HG03039 (cell line): ENCODE results near the gene PTPRN2.
"Not testable (repeated sequence)": the region's sequence is repeated elsewhere in the genome, so short reads cannot be mapped to it uniquely, and the experiment has no call there.

Source experiments
- ATAC-seq: cut with Tn5 transposase; IDR thresholded peaks from one replicate; pipeline ENCODE4 v1.9.1; 2021; ENCODE audit warnings: mild to moderate bottlenecking, moderate library complexity; ENCODE audit not compliant: unreplicated experiment

PTPRN2 gene

DNA sequence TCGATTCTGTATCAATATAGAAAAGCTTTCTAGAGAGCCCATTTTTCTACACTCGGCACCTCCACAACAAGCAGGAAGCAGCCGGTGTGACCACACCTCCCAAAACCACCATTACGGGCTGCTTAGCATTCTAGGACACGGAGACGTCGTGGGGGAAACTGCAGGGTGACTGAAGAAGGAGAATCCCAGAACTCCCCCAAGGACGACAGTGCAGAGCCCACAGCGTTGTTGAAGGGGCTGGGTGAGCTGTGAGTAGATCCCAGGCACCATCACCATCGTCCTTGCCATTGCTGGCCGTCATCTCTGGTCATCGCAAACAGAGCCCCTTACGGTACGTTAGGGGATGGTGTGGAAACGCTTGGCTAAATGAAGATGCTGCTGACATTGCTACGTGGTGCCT, 351.8 kb downstream of the PTPRN2 start:
- no peak for ATAC-seq

DNA sequence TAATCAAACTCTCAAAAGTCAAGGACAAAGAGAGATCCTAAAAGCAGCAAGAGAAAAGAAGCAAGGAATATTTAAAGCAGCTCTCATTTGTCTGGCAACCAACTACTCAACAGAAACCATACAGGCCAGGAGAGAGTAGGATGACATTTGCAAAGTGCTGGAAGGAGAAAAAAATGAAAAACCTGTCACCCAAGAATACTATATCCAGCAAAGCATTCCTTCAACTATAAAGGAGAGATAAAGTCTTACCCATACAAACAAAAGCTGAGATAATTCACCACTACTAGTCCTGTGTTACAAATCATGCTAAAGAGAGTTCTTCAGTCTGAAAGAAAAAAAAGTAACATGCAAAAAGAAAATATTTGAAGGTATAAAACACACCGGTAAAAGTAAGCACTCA, 357.7 kb downstream of the PTPRN2 start:
- no peak for ATAC-seq

DNA sequence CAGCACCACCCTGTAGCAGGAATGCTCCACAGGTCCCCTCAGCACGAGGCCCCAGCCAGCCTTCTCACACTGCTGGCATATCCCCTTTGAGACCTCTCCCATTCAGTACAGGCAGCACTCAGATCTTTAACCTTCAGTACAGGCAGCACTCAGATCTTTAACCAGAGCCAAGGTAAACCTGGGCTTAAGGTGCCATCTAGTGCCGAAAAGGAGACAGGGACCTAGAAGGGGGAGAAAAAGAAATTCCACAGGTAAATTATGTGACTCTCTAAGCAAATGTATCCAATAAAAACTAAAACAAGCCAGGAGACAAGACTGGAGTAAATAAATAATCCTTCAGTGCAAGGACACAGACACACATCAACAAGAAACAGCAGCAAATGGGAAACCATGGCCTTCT, 358.6 kb downstream of the PTPRN2 start:
- ATAC-seq: no peak

DNA sequence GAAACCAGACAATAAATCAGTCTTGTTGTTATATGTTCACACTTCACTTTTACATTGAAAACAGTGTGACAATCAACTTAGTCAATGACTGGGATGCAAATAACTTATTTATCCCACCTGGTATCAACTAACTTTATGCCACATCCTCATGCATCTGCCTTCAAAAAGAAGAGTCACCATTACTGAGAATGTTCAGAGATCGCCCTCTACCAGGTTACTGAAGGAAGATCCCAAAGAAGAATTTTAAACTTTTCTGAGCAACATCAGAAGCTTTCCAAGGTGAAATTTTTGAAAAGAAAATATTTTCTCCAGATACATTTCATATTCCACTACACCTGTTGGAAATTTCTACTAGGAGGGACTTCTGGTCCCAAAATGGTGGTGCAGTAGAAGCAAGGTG, 359.5 kb downstream of the PTPRN2 start:
- no peak for ATAC-seq

DNA sequence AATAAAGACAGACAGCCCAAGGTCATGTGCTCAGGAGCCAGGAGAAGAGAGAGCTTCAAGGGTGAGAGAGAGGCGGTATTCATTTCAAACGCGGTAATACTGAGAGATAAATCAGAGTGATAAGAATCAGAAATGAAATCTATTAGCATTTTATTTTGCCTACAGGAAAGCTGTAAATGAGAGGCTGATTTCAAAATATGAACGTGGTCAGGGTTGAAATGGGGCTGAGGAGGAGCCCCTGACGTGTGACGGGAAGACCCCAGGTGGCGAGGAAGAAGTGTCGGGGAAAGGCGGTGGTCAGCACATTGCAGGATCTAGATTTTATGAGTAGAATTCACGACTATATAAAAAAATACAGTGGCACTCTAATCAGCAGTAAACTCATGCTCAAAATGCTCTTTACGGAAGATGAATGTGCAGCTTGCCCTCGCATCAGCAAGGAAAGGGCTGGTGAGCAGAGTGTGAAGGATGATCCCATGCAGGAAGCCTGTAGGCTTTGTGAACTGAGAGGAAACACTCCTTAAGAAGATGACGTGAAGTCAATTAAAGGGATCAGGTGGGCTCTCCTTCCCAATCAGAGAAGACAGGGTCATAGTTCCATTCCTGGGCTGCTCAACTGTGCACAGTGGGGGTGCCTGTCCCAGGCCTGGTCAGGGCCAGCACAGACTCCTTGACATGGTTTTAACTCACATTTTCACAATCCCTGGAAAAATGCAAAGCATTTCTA, 360.2 kb downstream of the PTPRN2 start:
- no peak for ATAC-seq

DNA sequence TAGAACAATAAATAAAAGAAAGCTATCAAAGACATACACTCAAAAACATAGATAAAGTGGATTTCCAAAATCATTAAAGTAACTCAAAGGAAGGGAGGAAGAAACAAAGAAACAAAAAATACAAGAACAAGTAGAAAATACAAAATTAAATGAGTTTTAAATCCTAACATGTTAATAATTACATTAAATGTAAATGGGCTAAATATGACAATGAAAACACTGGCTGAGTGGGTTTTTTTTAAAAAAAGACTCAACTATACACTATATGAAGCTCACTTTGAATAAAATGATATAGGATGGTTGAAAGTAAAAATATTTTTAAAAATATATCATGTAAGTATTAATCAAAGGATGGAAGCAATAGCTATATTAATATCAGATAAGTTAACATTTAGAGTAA, 371.4 kb downstream of the PTPRN2 start:
- ATAC-seq: no peak

DNA sequence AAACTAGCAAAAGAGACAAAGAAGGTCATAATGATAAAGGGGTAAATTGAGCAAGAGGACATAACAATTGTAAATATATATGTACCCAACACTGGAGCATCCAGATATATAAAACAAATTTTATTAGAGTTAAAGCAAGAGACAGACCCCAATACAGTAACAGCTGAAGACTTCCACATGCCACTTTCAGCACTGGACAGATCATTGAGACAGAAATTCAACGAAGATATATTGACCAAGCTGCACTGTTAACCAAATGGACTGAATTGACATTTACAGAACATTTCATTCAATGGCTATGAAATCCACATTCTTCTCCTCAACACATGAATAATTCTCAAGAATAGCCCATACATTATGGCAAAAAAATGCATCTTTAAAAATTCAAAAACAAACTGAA, 378.2 kb downstream of the PTPRN2 start:
- ATAC-seq: no peak

DNA sequence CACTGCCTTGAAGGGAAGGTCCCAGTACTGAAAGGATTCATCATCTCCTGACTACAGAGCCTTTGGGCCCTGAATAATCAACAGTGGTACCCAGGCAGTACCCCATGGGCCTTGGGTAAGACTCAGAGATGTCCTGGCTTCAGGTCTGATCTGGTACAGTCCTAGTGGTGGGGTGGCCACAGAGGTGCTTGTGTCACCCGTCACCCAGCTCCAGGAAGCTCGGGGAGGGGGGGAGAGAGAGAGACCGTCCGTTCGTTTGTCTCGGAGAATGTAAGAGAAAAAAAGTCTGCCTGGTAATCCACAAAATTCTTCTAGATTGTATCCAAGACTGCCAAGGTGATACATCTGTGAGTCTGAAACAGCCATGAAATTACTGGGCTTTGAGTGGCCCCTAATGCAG, 381.3 kb downstream of the PTPRN2 start:
- no peak for ATAC-seq

DNA sequence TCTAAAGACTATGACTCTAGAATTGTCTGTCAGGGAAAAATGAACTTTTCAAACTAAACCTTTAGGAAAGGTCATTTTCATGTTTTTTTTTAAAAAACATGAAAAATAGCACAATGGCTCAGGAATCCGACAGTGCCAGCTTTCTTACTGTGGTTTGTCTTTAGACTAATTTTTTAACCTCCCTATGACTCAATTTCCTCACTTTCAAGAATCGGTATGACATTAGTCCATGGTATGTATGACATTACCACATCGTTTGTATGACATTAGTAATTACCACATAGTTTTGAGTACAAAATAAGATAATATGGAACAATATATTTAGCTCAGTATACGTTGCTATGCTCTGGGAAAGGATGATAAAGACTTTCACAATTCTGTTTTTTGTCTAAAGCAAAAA, 383.2 kb downstream of the PTPRN2 start:
- no peak for ATAC-seq

DNA sequence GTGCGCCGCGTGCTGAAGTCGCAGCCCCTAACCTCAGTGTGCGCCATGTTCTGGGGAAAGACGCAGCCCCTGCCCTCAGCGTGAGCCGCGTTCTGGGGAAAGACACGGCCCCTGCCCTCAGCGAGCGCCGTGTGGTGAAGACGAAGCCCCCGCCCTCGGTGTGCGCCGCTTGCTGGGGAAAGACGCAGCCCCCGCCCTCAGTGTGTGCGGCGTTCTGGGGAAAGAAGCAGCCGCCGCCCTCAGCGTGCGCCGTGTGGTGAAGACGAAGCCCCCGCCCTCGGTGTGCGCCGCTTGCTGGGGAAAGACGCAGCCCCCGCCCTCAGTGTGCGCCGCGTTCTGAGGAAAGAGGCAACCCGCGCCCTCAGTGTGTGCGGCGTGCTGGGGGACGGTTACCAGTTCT, 383.7 kb downstream of the PTPRN2 start:
- ATAC-seq: not testable (repeated sequence)

DNA sequence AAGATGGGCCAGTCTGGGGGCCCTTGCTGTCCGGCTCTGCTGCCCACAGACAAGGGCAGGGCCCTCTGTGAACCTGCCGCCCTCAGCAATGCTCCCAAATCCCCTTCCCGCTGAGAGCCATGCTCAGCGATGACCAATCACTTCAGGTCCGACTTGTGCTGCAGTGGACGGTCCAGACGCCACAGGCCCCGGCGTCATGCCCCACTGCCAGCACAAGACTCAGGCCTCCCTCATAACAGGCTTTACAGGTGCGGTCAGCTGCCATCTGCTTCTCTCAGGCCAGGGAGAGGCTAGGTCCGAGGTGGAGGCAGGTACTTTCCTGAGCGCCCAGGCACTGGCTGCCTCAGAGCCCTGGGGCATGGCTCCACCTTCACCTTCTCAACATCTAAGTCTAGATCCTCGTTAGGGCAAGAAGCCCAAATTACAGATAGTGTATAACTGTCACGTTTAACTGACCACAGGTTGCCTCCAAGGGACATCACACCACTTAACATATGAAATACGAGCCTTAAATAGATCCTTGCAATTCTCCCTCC, 393.2 kb downstream of the PTPRN2 start:
- ATAC-seq: no peak

DNA sequence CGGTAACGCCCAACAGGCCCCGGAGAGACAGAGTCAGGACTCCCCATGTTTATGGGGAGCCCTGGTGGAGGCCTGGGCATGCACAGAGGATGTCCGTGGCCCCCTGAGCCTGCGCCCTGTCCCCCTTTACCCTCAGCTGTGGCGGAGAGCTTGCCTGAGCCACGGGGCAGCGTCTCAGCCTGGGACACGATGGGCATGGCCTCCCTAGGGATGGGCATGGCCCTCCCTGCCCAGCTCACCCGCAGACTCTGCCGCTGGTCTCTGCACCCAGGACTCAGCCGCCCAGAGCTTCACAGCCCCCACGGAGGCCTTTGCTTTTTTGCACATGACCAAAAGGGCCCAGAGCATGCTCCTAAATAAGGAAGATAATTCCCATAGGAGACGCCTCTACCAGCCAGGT, 394.2 kb downstream of the PTPRN2 start:
- ATAC-seq: no peak

DNA sequence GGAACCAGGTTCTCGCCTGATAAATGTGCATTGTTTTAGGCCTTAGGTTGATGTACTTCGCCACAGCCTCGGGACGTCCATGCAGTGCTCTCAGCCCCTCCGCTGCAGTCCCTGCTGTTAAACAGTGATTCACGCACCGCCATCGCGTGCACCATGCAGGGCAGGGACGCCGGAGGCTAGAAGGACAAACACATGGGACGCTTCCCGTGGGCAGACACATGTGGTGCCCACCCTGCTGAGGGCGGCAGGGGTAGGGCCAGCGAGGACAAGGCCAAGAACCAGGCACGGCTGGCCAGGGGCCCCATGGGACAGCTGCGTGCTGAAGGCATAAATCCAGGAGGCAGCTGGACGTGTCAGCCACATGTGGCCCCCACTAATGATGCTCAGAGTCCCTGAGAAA, 394.7 kb downstream of the PTPRN2 start:
- no peak for ATAC-seq

DNA sequence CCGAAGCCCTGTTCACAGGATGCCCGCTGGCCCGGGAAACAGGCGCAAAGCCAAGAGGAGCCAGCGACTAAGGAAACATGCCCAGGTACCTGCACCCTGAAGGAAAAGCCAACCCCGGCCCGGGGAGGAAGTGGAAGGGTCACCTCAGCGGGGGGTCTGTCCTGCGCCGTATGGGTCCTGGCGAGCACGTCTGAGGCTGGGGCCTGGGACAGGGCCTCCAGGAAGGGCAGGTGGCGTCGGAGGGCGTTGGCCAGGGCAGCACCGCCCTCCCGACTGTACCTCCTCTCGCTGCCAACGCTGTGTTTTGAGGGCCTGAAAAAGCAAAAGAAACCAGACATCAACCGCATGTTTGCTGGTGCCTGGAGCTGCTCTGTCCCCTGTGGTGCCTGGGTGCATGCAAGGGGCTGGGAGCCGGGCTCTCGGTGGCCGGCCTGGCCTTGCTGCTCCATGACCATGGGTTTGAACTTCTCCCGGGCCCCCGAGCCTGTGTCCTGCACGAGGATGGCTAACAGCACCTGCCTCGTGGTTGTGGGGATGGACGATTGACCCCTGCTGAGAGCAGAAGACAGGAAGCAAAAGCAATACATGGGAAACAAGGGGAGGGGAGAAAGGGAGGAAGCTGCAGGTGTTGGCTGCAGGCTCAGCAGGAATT, 395.3 kb downstream of the PTPRN2 start:
- no peak for ATAC-seq

DNA sequence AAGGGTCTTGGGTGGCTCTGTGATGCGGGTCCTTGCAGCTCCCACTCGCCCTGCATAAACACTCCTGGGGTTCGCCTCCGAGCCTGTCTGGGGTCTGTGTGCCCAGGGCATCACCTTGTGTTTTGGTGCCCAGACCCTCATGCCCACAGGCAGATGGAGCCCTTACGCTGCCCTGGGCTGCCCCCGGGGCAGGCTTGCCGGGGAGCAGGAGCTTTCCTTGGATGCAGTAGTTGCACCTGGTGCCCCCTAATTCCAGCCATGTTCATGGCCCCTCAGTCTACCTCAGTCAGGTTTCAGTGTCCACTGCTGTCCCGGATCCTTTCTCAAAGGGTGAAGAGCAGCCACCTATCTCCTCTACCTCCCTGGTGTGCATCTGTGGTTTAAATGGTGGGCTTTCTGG, 396.0 kb downstream of the PTPRN2 start:
- no peak for ATAC-seq

DNA sequence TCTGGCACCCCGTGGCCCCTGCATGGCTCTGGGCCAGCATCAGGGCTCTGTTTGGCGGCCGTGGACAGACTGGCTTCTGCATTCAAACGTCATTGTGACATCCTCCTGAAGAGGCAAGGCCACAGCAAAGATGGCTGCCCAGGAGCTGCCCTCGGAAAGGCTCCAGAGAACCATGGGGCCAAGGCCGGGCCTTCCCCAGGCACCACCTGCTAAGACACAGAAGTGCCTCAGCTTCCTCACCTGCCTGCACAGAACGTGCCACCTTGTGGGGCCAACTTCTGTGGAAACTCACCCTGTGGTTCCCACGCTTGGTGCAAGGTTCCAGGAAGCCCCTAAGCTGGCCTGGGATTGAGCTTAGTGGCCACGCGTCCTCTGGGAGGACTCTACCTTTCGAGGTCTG, 396.9 kb downstream of the PTPRN2 start:
- ATAC-seq: no peak

DNA sequence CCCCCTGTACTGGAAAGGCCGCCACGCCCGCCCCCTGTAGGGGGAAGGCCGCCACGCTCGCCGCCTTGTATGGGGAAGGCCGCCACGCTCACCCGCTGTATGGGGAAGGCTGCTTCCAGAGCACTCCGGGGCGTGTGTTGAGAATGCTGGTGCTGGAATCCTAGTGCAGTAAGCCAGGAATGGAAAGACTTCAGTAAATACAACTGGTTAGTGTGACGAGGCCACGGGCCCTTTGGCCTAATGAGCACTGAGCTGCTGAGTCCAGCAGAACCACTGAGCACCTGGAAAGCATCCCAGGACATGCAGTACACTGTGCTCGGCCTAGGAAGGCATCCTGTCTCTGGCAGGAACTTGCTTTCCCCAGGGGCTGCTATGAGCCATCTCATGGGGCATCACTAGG, 398.9 kb downstream of the PTPRN2 start:
- ATAC-seq: no peak

DNA sequence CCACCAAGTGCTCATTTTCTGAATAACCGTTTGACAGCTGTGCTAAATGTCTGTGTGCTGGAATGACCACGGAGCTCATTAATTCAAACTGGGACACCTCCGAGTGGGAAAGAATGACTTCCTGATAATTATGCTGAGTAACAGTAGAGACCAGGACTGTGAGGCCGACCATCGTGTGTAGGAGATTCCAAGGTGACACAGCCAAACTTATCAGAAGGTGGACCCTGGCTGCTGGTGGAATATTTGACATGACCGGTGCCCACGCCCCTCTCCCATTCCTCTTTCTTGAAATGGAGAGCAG, 400.0 kb downstream of the PTPRN2 start:
- ATAC-seq: no peak

DNA sequence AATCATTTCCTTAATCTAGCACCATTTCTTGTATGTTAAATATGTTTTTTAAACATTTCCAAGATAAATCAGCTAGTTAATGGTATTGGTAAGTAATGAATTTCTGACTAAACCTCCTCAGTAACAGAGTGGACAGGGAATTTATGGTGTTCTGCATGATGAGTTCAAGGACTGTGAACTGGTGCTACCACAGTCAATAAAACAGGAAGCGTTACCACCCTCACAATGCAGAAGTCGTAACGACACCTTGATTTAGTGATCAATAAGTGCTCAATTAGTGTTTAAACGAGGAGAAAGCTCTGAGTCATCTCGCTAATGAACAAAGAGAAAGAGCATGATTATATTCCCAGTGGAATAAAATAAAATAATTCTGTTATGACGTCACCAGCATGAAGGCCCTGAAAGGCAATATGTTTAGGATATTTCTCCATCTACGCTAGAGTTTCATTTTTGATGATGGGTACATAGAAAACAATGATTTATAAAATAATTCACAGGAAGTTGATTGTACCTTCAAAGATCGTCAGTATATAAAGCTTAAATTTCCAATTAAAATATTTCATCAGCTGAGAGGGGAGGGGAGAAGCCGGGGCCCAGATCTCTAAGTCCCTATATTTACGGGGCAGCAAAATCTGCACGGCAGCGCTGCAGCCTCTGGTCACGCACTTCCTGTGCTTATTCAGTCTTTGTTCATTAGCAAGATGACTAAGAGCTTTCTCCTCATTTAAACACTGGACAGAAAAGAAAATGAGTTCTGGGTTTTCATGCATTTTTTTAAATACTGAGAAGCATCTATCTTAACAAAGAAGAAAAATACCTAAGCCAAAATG, 400.5 kb downstream of the PTPRN2 start:
- no peak for ATAC-seq

DNA sequence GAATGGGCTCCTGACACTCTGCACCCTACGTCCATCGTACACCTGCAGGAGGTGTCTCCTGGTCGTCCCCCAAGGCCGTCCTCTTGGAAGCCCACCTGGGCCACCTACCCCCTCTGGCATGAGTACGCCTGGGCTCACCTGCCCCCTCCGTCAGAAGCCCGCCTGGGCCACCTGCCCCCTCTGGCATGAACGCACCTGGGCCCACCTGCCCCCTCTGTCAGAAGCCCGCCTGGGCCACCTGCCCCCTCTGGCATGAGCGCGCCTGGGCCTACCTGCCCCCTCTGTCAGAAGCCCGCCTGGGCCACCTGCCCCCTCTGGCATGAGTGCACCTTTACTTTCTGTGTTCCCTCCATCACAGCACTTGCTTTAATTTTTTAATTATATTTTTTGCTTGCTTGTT, 401.2 kb downstream of the PTPRN2 start:
- no peak for ATAC-seq

DNA sequence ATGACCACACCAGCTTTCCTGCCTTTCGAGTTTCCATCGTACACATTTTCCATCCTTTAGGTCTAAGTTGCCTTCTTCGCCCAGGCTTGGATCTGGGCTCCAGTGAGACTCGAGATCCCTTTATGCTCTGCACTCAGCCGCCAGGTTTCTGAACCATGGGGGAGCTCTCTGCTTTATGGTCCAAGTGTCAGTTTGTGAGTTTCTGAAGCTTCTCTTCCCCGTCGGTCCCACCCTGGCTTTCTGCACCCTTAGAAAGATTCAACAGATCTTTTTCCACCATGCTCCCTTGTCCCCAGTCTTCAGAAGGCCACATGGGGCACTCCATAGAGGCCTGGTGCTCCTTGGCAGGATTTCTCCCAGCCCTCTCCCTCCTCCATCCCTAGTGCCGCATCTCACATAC, 402.0 kb downstream of the PTPRN2 start:
- ATAC-seq: no peak

DNA sequence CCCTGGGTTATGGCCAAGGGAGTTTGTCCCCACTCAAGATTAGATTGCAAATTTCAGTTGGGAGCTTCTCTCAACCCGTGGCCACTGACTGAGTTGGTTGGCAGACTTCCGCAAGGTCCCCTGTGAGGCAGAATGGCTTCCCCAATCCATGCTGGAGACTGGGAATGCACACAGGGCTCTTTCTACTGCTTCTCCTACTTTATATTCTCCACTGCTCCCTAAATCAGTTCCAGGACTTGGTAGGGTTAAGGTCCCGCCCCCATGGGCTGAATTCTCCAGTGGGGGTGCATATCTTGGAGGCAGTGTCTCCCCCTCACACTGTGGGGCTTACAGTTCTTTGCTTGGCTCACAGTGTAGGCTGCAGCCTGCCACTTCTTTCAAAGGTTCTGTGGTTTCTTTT, 404.2 kb downstream of the PTPRN2 start:
- no peak for ATAC-seq
